ENCODE results near the gene ELK1.
A peak's percentile ranks its signal among the peaks of the same experiment; 100 is the strongest.

The ELK1 gene

DNA sequence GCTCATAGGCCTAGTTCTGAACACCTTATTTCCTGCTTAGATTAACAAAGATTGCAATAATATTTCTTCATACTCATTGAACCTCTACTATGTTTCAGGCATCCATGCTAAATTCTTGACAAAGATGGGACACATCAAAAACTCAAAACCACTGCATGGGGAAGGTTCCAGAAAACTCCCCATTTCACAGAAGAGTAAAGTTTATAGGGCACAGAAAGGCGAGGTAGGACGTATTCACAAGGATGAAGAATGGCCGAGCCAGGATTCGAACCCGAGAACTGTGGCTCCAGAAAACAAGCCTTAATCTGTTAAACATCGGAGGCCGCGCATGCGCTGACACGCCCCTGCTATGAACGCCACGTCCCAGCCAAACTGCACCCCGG is 7.9 kb upstream of the ELK1 start:
- DNase-seq (ENCODE audit: extremely low read depth, low read depth): no peak
- TF ChIP-seq, protein P1, sequence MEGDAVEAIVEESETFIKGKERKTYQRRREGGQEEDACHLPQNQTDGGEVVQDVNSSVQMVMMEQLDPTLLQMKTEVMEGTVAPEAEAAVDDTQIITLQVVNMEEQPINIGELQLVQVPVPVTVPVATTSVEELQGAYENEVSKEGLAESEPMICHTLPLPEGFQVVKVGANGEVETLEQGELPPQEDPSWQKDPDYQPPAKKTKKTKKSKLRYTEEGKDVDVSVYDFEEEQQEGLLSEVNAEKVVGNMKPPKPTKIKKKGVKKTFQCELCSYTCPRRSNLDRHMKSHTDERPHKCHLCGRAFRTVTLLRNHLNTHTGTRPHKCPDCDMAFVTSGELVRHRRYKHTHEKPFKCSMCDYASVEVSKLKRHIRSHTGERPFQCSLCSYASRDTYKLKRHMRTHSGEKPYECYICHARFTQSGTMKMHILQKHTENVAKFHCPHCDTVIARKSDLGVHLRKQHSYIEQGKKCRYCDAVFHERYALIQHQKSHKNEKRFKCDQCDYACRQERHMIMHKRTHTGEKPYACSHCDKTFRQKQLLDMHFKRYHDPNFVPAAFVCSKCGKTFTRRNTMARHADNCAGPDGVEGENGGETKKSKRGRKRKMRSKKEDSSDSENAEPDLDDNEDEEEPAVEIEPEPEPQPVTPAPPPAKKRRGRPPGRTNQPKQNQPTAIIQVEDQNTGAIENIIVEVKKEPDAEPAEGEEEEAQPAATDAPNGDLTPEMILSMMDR (IDR thresholded peaks at IDR 0.05; ENCODE audit: low read depth, low read length, missing control alignments): no peak

DNA sequence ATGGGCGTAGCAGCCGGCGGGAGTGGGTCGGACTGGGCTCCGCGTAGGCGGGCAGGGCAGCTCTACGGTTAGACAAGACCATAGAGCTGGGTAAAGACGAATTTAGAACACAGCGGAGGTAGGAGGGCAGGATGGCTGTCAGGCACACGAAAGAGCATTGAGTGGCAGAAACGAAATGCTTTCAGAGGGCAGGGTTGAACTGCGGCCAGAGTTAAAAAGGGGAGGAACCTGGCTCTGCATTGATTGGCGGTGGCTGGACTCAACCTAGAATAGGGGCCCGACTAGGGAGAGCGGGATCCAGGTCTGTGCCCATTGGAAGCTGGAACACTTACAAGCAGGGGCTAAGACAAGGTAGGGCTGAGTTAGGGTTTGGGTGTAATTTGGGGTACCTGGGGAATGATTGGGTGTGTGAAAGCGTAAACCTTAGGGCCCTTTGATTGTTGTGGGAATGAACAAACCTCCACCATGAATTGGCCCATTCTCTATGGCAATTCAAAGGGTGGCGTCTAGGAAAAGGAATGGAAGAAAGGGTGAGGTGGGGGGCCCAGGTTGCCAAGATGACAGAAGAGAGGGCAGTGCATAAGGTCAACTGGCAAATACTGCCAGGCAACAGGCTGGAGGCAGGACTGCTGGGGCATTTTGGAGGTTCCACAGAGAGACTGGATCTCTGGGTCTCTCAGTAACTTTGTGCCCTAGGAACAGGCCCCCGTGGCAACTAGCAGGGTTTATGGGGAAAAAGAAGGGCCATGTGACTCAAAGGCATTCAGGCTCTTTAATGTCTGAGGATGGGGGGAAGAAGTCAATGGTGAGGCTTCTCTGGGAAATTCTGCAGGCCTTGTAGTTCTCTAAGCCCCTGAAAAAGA is 911 bp upstream of the ELK1 start:
- no peak for DNase-seq (ENCODE audit: extremely low read depth, low read depth)
- H3K4me3 ChIP-seq (replicated peaks; ENCODE audit: low read depth, low read length): peak overlapping the region; percentile 34
- TF ChIP-seq, protein P1 (IDR thresholded peaks at IDR 0.05; ENCODE audit: low read depth, low read length, missing control alignments): no peak

More for the DNA sequence above, 7.9 kb upstream of the ELK1 start:
- H3K4me3 ChIP-seq (replicated peaks; ENCODE audit: low read depth, low read length): peak overlapping the region; percentile 53

DNA sequence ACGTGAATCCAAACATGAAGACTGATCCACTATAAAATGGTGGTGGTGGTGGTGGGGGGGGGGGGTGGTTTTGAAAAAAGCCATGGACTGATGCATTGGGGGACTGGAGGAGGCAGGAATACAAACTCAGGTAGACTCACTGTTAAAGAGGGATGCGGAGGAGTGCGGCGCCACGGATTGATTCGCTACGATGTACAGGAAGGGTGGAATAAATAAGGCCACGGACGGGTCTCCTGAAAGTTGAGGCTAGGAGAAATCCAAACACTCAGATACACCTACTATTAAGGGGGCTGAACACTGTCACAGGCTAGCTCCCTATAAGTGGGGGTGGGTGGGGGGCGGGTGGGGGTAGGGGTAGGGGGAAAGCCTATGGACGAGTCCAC is 591 bp downstream of the ELK1 start:
- DNase-seq (ENCODE audit: extremely low read depth, low read depth): no peak
- peak overlapping the region; percentile 63 for H3K4me3 ChIP-seq (replicated peaks; ENCODE audit: low read depth, low read length)
- TF ChIP-seq, protein P1 (IDR thresholded peaks at IDR 0.05; ENCODE audit: low read depth, low read length, missing control alignments): no peak

DNA sequence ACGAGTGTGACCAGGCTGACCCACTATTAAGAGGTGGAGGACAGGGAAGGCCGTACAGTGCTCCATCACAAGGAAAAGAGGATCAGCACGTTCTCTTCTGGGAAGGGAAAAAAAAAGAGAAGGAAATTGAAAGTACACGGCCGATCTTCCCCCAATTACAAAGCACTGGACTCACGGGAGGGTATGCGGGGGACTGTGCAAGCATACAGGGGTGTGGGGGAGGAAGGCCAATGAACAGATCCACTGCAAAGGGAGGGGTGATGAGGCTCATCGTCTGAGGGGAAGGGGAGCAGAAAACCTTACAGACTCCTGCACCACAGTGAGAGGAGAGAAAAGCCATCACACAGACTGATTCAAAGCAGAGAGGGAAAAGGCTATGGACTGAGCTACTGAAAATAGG is 1.1 kb downstream of the ELK1 start:
- DNase-seq (ENCODE audit: extremely low read depth, low read depth): no peak
- TF ChIP-seq, protein P1 (IDR thresholded peaks at IDR 0.05; ENCODE audit: low read depth, low read length, missing control alignments): no peak
- peak overlapping the region; percentile 63 for H3K4me3 ChIP-seq (replicated peaks; ENCODE audit: low read depth, low read length)

DNA sequence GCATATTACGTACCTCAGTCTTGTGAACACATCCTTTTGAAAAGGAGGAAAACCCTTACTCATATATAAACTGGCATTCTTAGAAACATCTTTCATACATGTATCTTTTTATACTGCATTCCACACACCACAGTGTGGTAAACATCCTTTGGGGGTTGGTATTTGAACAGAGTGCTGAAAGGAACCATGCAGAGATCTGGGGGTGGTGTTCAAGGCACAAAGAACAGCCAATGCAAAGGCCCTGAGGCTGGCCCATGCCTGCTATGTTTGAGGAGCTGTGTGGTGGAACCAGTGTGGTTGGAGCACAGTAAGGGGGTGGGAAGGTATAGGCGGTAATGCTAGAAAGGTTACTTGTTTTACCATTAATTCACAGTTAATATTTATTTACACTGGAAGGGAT is 2.0 kb downstream of the ELK1 start:
- TF ChIP-seq, protein P1 (IDR thresholded peaks at IDR 0.05; ENCODE audit: low read depth, low read length, missing control alignments): no peak
- no peak for DNase-seq (ENCODE audit: extremely low read depth, low read depth)
- peak overlapping the region; percentile 63 for H3K4me3 ChIP-seq (replicated peaks; ENCODE audit: low read depth, low read length)

DNA sequence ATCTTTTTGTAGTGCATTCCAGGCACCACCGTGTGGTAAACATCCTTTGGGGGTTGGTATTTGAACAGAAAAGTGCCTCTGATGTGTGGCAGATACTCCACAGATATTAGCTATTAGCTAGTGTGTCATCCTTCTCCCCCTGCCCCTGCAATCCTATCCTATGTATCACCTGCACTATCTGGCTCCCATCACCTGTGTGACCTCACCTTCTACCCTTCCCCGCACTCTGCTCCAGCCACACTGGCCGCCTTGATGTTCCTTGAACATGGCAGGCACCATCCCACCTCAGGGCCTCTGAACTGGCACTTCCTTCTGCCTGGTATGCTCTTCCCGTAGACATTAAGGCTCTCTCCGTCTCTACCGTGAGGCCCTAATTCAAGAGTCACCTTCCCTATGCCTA is 3.7 kb downstream of the ELK1 start:
- no peak for DNase-seq (ENCODE audit: extremely low read depth, low read depth)
- no peak overlapping the region for H3K4me3 ChIP-seq (replicated peaks; ENCODE audit: low read depth, low read length)
- TF ChIP-seq, protein P1 (IDR thresholded peaks at IDR 0.05; ENCODE audit: low read depth, low read length, missing control alignments): no peak

Data from HFF-Myc (cell line).